Smooth muscle cell (in vitro differentiated cells): ENCODE data around the gene DNMT3A. TPM values are rescaled to one million over a fixed set of nuclear protein-coding genes. Genes with fewer than 3 reads are reported as not detected.

Source experiments
- DNase-seq: peaks from one replicate; lab custom pipeline; 2025; ENCODE audit not compliant: unreplicated experiment; lab: John Stamatoyannopoulos, UW
- H2AFZ ChIP-seq: fragments of 200-600 bp; sonication (generic); 2 replicates; pipeline ENCODE4 v1.6.0; 2016; ENCODE audit warnings: antibody characterized with exemption, low read depth, mild to moderate bottlenecking
- H3F3A ChIP-seq: fragments of 200-600 bp; sonication (generic); 2 replicates; pipeline ENCODE4 v1.6.0; 2017; ENCODE audit warnings: antibody characterized with exemption, low read depth
- H3K27ac ChIP-seq: fragments of 200-600 bp; sonication (generic); 2 replicates; pipeline ENCODE4 v1.5.1; 2016; ENCODE audit warnings: low read depth, mild to moderate bottlenecking
- H3K27me3 ChIP-seq: fragments of 200-600 bp; sonication (generic); 2 replicates; pipeline ENCODE4 v1.6.1; 2016; ENCODE audit warnings: low read depth, mild to moderate bottlenecking
- H3K36me3 ChIP-seq: fragments of 200-600 bp; sonication (generic); 2 replicates; pipeline ENCODE4 v1.5.1; 2016; ENCODE audit warnings: low read depth
- H3K4me1 ChIP-seq: fragments of 200-600 bp; sonication (generic); 2 replicates; pipeline ENCODE4 v1.5.1; 2016; ENCODE audit warnings: low read depth
- H3K4me2 ChIP-seq: fragments of 200-600 bp; sonication (generic); 2 replicates; pipeline ENCODE4 v1.6.0; 2016; ENCODE audit warnings: mild to moderate bottlenecking
- H3K4me3 ChIP-seq: fragments of 200-600 bp; sonication (generic); 2 replicates; pipeline ENCODE4 v1.5.1; 2016; ENCODE audit warnings: mild to moderate bottlenecking
- H3K79me2 ChIP-seq: fragments of 200-600 bp; sonication (generic); 2 replicates; pipeline ENCODE4 v1.6.0; 2016; ENCODE audit warnings: low read depth, mild to moderate bottlenecking
- H3K9ac ChIP-seq: fragments of 200-600 bp; sonication (generic); 2 replicates; pipeline ENCODE4 v1.6.0; 2016; ENCODE audit warnings: low read depth
- H3K9me3 ChIP-seq: fragments of 200-600 bp; sonication (generic); replicated peaks from 2 replicates; pipeline ENCODE4 v1.5.1; 2016; ENCODE audit warnings: low read depth
- H4K20me1 ChIP-seq: fragments of 200-600 bp; sonication (generic); 2 replicates; pipeline ENCODE4 v1.6.0; 2016; ENCODE audit warnings: low read depth
- CTCF ChIP-seq: fragments of 200-600 bp; sonication (generic); IDR thresholded peaks from 2 replicates; pipeline ENCODE4 v1.5.1; 2017; ENCODE audit warnings: borderline replicate concordance, mild to moderate bottlenecking, antibody characterized with exemption; ENCODE audit not compliant: insufficient read depth, poor library complexity, severe bottlenecking
- WGBS: methylation state at CpG from one replicate; pipeline ENCODE4 v1.1.7; 2016; ENCODE audit warnings: low lambda C conversion rate; 5-methylcytosine and 5-hydroxymethylcytosine counted together
- polyA plus RNA-seq: library from polyadenylated mRNA; unstranded; fragments of >200 nt; fragmentation: Nextera tagmentation; extraction: Ambion mirVana; gene quantifications from 2 replicates; pipeline ENCODE4 v1.2.1, GENCODE V29; 2016
- total RNA-seq: library from RNA; depleted of rRNA; stranded (reverse); fragments of >200 nt; gene quantifications from 2 replicates; pipeline ENCODE4 v1.2.3, GENCODE V29; 2014

DNMT3A gene
- total and polyA plus RNA-seq, 2 experiments from 2014 or later: 16.4 to 19.9 TPM

GRCh38 chr2:25313711-25314513 is 27.8 kb downstream of the DNMT3A start:
- H3K9me3 ChIP-seq: no peaks in the 10 kb centered on the region
- no peak overlapping the region for H3K4me2 ChIP-seq
- H2AFZ ChIP-seq: no peak overlapping the region
- no peak overlapping the region for H3K9ac ChIP-seq
- H3F3A ChIP-seq: no peaks in the 10 kb centered on the region
- H4K20me1 ChIP-seq: peaks cover 57% of the 10 kb centered on the region
- 84% methylated on average over 24 of the region's 27 CpGs for WGBS
- H3K27ac ChIP-seq: peak overlapping the region; percentile 49
- no peaks in the 10 kb centered on the region for H3K36me3 ChIP-seq
- peaks cover 13% of the 10 kb centered on the region for H3K79me2 ChIP-seq
- no peak for TF ChIP-seq CTCF
- no peak for DNase-seq
- H3K4me1 ChIP-seq: peaks cover 29% of the 10 kb centered on the region
- no peak overlapping the region for H3K4me3 ChIP-seq
- no peaks in the 10 kb centered on the region for H3K27me3 ChIP-seq

DNA sequence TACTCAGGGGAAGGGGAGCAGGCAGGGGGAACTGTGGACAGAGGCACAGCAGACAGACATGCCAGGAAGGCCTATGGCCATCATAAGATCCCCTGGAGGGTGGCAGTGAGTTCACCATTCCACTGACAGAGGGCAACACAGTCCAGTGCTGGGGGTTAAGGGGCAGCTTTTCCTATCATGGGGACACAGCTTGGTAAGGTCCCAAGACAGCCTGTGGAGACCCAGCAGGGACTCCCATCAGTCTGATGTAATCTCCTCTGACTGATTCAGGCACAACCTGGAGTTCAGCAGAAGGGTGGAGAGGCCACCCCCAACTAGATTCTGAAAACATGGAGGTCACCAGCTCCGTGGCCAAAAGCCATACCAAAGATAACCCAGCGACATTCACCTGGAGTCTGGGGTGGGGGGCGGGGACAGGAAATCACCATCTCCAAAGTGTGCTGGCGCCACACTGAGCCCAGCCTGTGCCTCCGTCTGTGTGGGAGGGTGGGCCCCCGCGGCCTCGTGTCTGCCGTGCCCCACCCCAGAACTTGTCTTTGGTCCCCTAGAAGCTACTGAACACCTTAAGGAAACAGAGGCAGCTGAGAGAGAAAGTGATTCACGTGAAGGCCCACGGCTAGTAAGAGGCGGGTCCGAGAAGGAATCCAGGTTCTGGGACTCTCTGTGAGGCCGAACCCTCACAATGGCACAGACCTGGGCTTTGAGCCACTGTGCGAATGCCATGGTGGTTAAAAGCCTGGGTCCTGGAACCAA is 28.6 kb downstream of the DNMT3A start:
- no peaks in the 10 kb centered on the region for H3K27me3 ChIP-seq
- peaks cover 10% of the 10 kb centered on the region for H3K79me2 ChIP-seq
- no peaks in the 10 kb centered on the region for H3K36me3 ChIP-seq
- no peak overlapping the region for H3K27ac ChIP-seq
- no peaks in the 10 kb centered on the region for H3K9me3 ChIP-seq
- WGBS: 84% methylated on average over 15 of the region's 15 CpGs
- no peak overlapping the region for H3K4me2 ChIP-seq
- no peak for DNase-seq
- H3F3A ChIP-seq: no peaks in the 10 kb centered on the region
- H3K9ac ChIP-seq: no peak overlapping the region
- no peak overlapping the region for H2AFZ ChIP-seq
- H3K4me1 ChIP-seq: peaks cover 29% of the 10 kb centered on the region
- peaks cover 59% of the 10 kb centered on the region for H4K20me1 ChIP-seq
- no peak overlapping the region for H3K4me3 ChIP-seq
- TF ChIP-seq CTCF: no peak

DNA sequence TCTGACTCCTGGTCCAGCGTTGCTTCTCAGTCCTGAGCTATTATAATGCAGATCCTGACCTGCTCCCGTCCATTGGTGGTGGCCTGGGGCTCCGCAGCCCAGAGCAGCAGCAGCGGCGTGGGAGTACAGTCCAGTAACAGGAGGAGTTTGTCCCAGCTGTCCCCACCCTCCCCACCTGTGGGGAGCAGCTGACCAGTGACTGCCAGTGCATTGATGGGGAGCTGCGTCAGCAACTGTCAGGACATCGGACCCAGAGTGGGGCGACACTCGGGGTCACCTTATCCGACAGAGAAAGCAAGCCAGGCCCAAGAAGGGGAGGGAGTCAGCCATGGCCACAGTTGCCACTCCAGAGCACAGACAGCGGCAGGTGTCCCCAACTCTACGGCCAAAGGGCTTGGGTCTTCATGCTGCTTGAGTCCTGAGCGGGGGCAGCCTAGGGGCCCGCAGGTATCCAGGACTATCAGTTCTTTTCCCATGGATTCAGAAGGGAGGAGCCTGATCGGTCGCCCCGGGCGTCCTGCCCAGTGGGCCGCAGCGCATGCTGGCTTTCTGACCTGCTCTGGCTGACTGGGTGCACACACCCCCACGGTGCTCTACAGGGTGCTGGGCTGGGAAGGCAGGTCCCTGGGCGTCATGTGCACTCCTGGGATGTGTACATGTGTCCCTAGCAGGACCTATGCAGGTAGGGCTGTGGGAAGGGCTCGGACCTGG is 29.7 kb downstream of the DNMT3A start:
- WGBS: 87% methylated on average over 23 of the region's 23 CpGs
- no peak for DNase-seq
- no peaks in the 10 kb centered on the region for H3K79me2 ChIP-seq

More for the DNA sequence above, 29.7 kb downstream of the DNMT3A start:
- H3K36me3 ChIP-seq: no peaks in the 10 kb centered on the region
- peaks cover 29% of the 10 kb centered on the region for H3K4me1 ChIP-seq
- H3K27me3 ChIP-seq: no peaks in the 10 kb centered on the region
- no peak overlapping the region for H3K9ac ChIP-seq
- H3K9me3 ChIP-seq: no peaks in the 10 kb centered on the region
- no peak overlapping the region for H3K27ac ChIP-seq
- no peak for TF ChIP-seq CTCF
- H3F3A ChIP-seq: no peaks in the 10 kb centered on the region
- H2AFZ ChIP-seq: no peak overlapping the region
- peaks cover 52% of the 10 kb centered on the region for H4K20me1 ChIP-seq
- no peak overlapping the region for H3K4me2 ChIP-seq
- H3K4me3 ChIP-seq: no peak overlapping the region
